ENCODE data around the gene SAG. TPM values are rescaled to one million over a fixed set of nuclear protein-coding genes. Genes with fewer than 3 reads are reported as not detected.

SAG gene
- total and polyA plus RNA-seq, 2 donors (not counting 3 experiments of a cell fraction or from before 2014, with no cell fraction given): not detected

GRCh38 chr2:233359823-233360222 lies 52.2 kb downstream of the SAG start:
- no peak overlapping the region for H3K9ac ChIP-seq (replicated peaks; ENCODE audit: extremely low read depth, insufficient read depth, low read length)
- dilution Hi-C loops (cut with MboI; ENCODE audit: extremely low pct_ligation_motif_present, low sequenced_read_pairs) (no loop called here), intact Hi-C loops (cut with micrococcal nuclease) (loop anchor here (10.0 kb wide), 1 partner anchor 495 kb away; the partner anchor contains the start of gene HJURP)
- DNase-seq (ENCODE audit: low read depth, low spot score) (no peak), FAIRE-seq (no peak)
- no peak for TF ChIP-seq POLR2A (IDR thresholded peaks at IDR 0.05; ENCODE audit: low read depth, low read length)
- no peak for TF ChIP-seq MAX (IDR thresholded peaks at IDR 0.05; ENCODE audit: insufficient read depth, insufficient read length)
- no peak for TF ChIP-seq MYC (IDR thresholded peaks at IDR 0.05; ENCODE audit: low read depth, low read length)
- no peak for TF ChIP-seq JUN (IDR thresholded peaks at IDR 0.05; ENCODE audit: borderline replicate concordance, insufficient read depth, insufficient read length, low read depth)
- TF ChIP-seq GATA2 (IDR thresholded peaks at IDR 0.05; ENCODE audit: insufficient read depth, insufficient read length, low read depth, low read length): no peak
- no peak for TF ChIP-seq FOS (IDR thresholded peaks at IDR 0.05; ENCODE audit: borderline replicate concordance, insufficient read depth, low read length)
- no peak for TF ChIP-seq CTCF (IDR thresholded peaks at IDR 0.05; ENCODE audit: extremely low read depth in 1 of 2, insufficient read depth in 1 of 2, low read depth in 1 of 2, low read length in 2 of 2)
- H3K27me3 ChIP-seq (ENCODE audit: control insufficient read depth in 2 of 2, insufficient read depth in 2 of 2, low read length in 2 of 2): no peaks in the 10 kb centered on the region
- no peak overlapping the region for H3K27ac ChIP-seq (ENCODE audit: insufficient read depth, low read depth, low read length)
- BruUV-seq (replicated peaks): no TSS peak
- H3K9me3 ChIP-seq (replicated peaks; ENCODE audit: control insufficient read depth, insufficient read depth, low read length): no peaks in the 10 kb centered on the region
- no peaks in the 10 kb centered on the region for H3K36me3 ChIP-seq (ENCODE audit: control insufficient read depth in 2 of 2, extremely low read depth in 1 of 2, insufficient read depth in 2 of 2, low read length in 2 of 2)
- H4K20me1 ChIP-seq (replicated peaks; ENCODE audit: control insufficient read depth, extremely low read depth, insufficient read depth, low read length): no peaks in the 10 kb centered on the region
- H3K4me2 ChIP-seq (ENCODE audit: insufficient read depth, low read length): no peak overlapping the region
- no peaks in the 10 kb centered on the region for H3K9me1 ChIP-seq (replicated peaks; ENCODE audit: control insufficient read depth, extremely low read depth, insufficient read depth, low read length)
- CTCF ChIA-PET: no interaction called here
- peaks cover 15% of the 10 kb centered on the region for H3K4me1 ChIP-seq (ENCODE audit: control insufficient read depth, extremely low read depth, insufficient read depth, low read length)
- H3K79me2 ChIP-seq (ENCODE audit: control insufficient read depth, insufficient read depth, low read length): peaks cover 10% of the 10 kb centered on the region
- no peak overlapping the region for H2AFZ ChIP-seq (ENCODE audit: low read depth, low read length)
- H3K4me3 ChIP-seq (replicated peaks in 1 of 3; ENCODE audit: insufficient read depth in 1 of 3, low read depth in 1 of 3, low read length in 3 of 3): no peak overlapping the region
- POLR2A ChIA-PET: no interaction called here
